ENCODE data around the gene PDP2. TPM values are rescaled to one million over a fixed set of nuclear protein-coding genes. Genes with fewer than 3 reads are reported as not detected.

PDP2 gene
- total RNA-seq, 1 donor from 2014 or later = 16.9 TPM

- peak; percentile 42 for DNase-seq
- no peaks in the 10 kb centered on the region for H3K9me3 ChIP-seq
Measured at GRCh38 chr16:66901626-66902025, 21.3 kb downstream of the PDP2 start.

GRCh38 chr16:66902648-66903543 is 22.6 kb downstream of the PDP2 start:
- Histone ChIP-seq H3K27me3 (ENCODE audit: low read depth) (no peaks in the 10 kb centered on the region), H3K36me3 (no peaks in the 10 kb centered on the region), H3K4me1 (peaks cover 58% of the 10 kb centered on the region), H3K27ac (no peak overlapping the region), H3K9me3 (no peaks in the 10 kb centered on the region), H3K4me3 (no peak overlapping the region)
- DNase-seq (no peak), ATAC-seq (no peak)
- intact Hi-C loops (cut with DNase I) = no loop called here
- no peak for TF ChIP-seq CTCF (IDR thresholded peaks at IDR 0.05)

More at GRCh38 chr16:66901626-66902025, 21.3 kb downstream of the PDP2 start:
- no peak for ATAC-seq
- H3K4me1 ChIP-seq = peaks cover 61% of the 10 kb centered on the region
- no peak overlapping the region for H3K4me3 ChIP-seq
- no peak for TF ChIP-seq CTCF (IDR thresholded peaks at IDR 0.05)
- no peaks in the 10 kb centered on the region for H3K36me3 ChIP-seq
- H3K27ac ChIP-seq = peak overlapping the region; percentile 74
- no peaks in the 10 kb centered on the region for H3K27me3 ChIP-seq (ENCODE audit: low read depth)
- intact Hi-C loops (cut with DNase I) = no loop called here

GRCh38 chr16:66903544-66904427 is 23.5 kb downstream of the PDP2 start:
- H3K4me3 ChIP-seq = no peak overlapping the region
- no peak for TF ChIP-seq CTCF (IDR thresholded peaks at IDR 0.05)
- H3K4me1 ChIP-seq = peaks cover 49% of the 10 kb centered on the region
- no peaks in the 10 kb centered on the region for H3K27me3 ChIP-seq (ENCODE audit: low read depth)
- no peak for ATAC-seq
- DNase-seq = peak; percentile 7
- H3K9me3 ChIP-seq = no peaks in the 10 kb centered on the region
- no peaks in the 10 kb centered on the region for H3K36me3 ChIP-seq
- H3K27ac ChIP-seq = peak overlapping the region; percentile 41
- intact Hi-C loops (cut with DNase I) = no loop called here

GRCh38 chr16:66904428-66904845 is 24.1 kb downstream of the PDP2 start:
- no peaks in the 10 kb centered on the region for H3K27me3 ChIP-seq (ENCODE audit: low read depth)
- H3K4me1 ChIP-seq = peaks cover 42% of the 10 kb centered on the region
- H3K27ac ChIP-seq = peak overlapping the region; percentile 41
- H3K36me3 ChIP-seq = no peaks in the 10 kb centered on the region
- no peak for DNase-seq
- intact Hi-C loops (cut with DNase I) = no loop called here
- TF ChIP-seq CTCF (IDR thresholded peaks at IDR 0.05) = no peak
- H3K9me3 ChIP-seq = no peaks in the 10 kb centered on the region
- H3K4me3 ChIP-seq = no peak overlapping the region
- no peak for ATAC-seq

- Histone ChIP-seq H3K27ac (peak overlapping the region; percentile 41), H3K4me1 (peaks cover 36% of the 10 kb centered on the region), H3K9me3 (no peaks in the 10 kb centered on the region), H3K27me3 (ENCODE audit: low read depth) (no peaks in the 10 kb centered on the region), H3K36me3 (no peaks in the 10 kb centered on the region), H3K4me3 (no peak overlapping the region)
- DNase-seq (no peak), ATAC-seq (no peak)
- no peak for TF ChIP-seq CTCF (IDR thresholded peaks at IDR 0.05)
- intact Hi-C loops (cut with DNase I) = no loop called here
Measured at GRCh38 chr16:66904846-66905632, 24.7 kb downstream of the PDP2 start.

All from lower lobe of right lung (tissue), 2 donors.